ENCODE data around the gene ACIN1.
A peak's percentile ranks its signal among the peaks of the same experiment; 100 is the strongest.

The ACIN1 gene

GRCh38 chr14:23009939-23010726 lies 84.8 kb downstream of the ACIN1 start, which contains the start of gene C14orf93:
C14orf93 (minus strand) TSS chr14:23010143; CDS start chr14:22999023, 11,120 bp downstream.
- peak; percentile 47 for DNase-seq

GRCh38 chr14:23009483-23009938 lies 85.4 kb downstream of the ACIN1 start:
- peak; percentile 26 for DNase-seq

- DNase-seq = peak; percentile 82
Measured at GRCh38 chr14:23008831-23009230, 86.1 kb downstream of the ACIN1 start.
